PC-3 (cell line): ENCODE measurements around the gene ZIM2.
A peak's percentile ranks its signal among the peaks of the same experiment; 100 is the strongest.

Experiments
- EZH2 ChIP-seq: fragments of 300-600 bp; sonication (generic); IDR thresholded peaks from one replicate; pipeline ENCODE4 v1.6.1; 2017; ENCODE audit warnings: antibody characterized with exemption, mild to moderate bottlenecking, low read length; ENCODE audit not compliant: unreplicated experiment
- EZH2phosphoT487 ChIP-seq: fragments of 300-600 bp; sonication (generic); IDR thresholded peaks from 2 replicates; pipeline ENCODE4 v1.6.1; 2018; ENCODE audit warnings: mild to moderate bottlenecking, antibody characterized with exemption, low read length, borderline replicate concordance
- TF ChIP-seq, protein P1 (sequence below): fragments of 300-600 bp; sonication (generic); conservative IDR thresholded peaks from 2 replicates; pipeline ENCODE4 v1.5.1; 2017; ENCODE audit warnings: antibody characterized with exemption, low read depth, mild to moderate bottlenecking, low read length

DNA sequence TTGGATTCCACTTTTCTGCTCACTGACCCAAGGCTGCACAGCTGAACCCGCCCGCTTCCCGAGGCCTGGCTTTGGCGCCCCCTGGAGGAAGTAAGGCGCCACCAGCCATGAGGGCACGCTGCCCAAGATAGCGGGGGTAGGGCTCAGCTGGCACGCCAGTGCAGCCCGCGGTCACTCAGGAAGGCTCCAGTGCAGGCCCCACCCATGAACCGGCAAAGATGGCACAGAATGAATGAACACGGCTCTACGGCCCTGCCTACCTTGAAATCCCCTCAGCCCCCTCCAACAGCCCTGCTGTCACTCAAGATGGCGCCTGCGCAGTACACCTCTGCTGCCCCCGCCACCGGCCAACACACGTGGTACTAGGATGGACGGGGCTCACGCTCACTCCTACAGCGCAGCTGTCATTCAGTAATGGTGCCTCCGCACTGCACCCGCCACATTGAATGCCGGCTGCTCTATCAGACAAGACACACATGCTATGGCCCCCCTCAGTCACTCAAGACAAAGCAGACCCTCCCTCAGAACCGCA lies 3.0 kb downstream of the ZIM2 start:
- TF ChIP-seq EZH2phosphoT487 = no peak
- TF ChIP-seq, protein P1, sequence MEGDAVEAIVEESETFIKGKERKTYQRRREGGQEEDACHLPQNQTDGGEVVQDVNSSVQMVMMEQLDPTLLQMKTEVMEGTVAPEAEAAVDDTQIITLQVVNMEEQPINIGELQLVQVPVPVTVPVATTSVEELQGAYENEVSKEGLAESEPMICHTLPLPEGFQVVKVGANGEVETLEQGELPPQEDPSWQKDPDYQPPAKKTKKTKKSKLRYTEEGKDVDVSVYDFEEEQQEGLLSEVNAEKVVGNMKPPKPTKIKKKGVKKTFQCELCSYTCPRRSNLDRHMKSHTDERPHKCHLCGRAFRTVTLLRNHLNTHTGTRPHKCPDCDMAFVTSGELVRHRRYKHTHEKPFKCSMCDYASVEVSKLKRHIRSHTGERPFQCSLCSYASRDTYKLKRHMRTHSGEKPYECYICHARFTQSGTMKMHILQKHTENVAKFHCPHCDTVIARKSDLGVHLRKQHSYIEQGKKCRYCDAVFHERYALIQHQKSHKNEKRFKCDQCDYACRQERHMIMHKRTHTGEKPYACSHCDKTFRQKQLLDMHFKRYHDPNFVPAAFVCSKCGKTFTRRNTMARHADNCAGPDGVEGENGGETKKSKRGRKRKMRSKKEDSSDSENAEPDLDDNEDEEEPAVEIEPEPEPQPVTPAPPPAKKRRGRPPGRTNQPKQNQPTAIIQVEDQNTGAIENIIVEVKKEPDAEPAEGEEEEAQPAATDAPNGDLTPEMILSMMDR = peak; percentile 48; the same call in 1 of the 2 replicates
- no peak for TF ChIP-seq EZH2
